ENCODE measurements around the gene KIFAP3. TPM values are rescaled to one million over a fixed set of nuclear protein-coding genes. Genes with fewer than 3 reads are reported as not detected.

KIFAP3 gene
- total and polyA plus RNA-seq, 2 of the 8 experiments (the other 6 are each of a cell fraction or from before 2014, with no cell fraction given): 1.3 to 3.2 TPM

DNA sequence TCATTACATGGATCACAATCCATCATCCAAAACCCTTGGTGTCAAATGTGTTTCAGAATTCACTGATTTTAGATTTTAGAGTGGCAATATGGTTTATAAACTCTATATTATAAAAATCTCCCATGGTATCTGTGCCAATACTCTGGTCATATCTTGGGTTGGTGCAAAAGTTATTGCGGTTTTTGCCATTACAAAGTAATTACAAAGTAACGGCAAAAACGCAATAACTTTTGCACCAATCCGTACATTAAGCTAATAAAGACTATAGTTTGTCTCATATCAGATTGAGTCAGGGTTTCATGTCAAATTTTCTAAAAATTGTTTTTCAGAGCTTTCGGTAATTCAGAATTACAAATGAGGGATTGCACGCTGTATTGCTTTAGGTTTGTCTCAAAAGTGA lies 47.9 kb upstream of the KIFAP3 start:
- no peak overlapping the region for H3K4me2 ChIP-seq (ENCODE audit: insufficient read depth in 1 of 2, low read depth in 2 of 2, low read length in 2 of 2)
- ChIA-PET CTCF (ENCODE audit: partially characterized antibody) (no interaction called here), POLR2A (ENCODE audit: partially characterized antibody) (no interaction called here)
- H3K4me3 ChIP-seq (ENCODE audit: extremely low read depth in 1 of 4, insufficient read depth in 2 of 4, low read depth in 3 of 4, low read length in 4 of 4): no peak overlapping the region
- H2BK120ac ChIP-seq (replicated peaks; ENCODE audit: low read depth, low read length): no peak overlapping the region
- no peak overlapping the region for H2AK5ac ChIP-seq (ENCODE audit: low read depth, low read length)
- no peaks in the 10 kb centered on the region for H3K36me3 ChIP-seq (ENCODE audit: control insufficient read depth in 2 of 4, insufficient read depth in 4 of 4, low read length in 3 of 4)
- H4K5ac ChIP-seq (ENCODE audit: insufficient read length, low read depth, low read length): no peak overlapping the region
- no peak overlapping the region for H3K56ac ChIP-seq (replicated peaks; ENCODE audit: insufficient read length, low read depth, low read length)
- H3K79me1 ChIP-seq (ENCODE audit: low read depth, low read length): no peaks in the 10 kb centered on the region
- H3K23me2 ChIP-seq (ENCODE audit: low read depth, low read length): no peaks in the 10 kb centered on the region
- no peaks in the 10 kb centered on the region for H3K79me2 ChIP-seq (ENCODE audit: control insufficient read depth in 1 of 2, insufficient read depth in 2 of 2, low read length in 2 of 2)
- no peak overlapping the region for H2BK15ac ChIP-seq (ENCODE audit: low read length)
- no peaks in the 10 kb centered on the region for H4K20me1 ChIP-seq (replicated peaks in 1 of 2; ENCODE audit: control insufficient read depth in 1 of 2, insufficient read depth in 2 of 2, low read length in 2 of 2)
- TF ChIP-seq TCF12 (IDR thresholded peaks at IDR 0.05; ENCODE audit: low read depth, low read length) (no peak), CBX8 (IDR thresholded peaks at IDR 0.05; ENCODE audit: borderline replicate concordance, low read depth, low read length) (no peak), RBBP5 (IDR thresholded peaks at IDR 0.05; ENCODE audit: borderline replicate concordance, low read depth, low read length) (no peak), ZNF274 (IDR thresholded peaks at IDR 0.05; ENCODE audit: borderline replicate concordance, extremely low read depth, low read length) (no peak), SIN3A (conservative IDR thresholded peaks at IDR 0.05 in 1 of 2, IDR thresholded peaks at IDR 0.05 in 1 of 2; ENCODE audit: low read depth in 1 of 2, low read length in 2 of 2) (no peak), GABPA (IDR thresholded peaks at IDR 0.05; ENCODE audit: borderline replicate concordance, insufficient read depth, low read length) (no peak), JUN (IDR thresholded peaks at IDR 0.05; ENCODE audit: low read depth, low read length) (no peak), SP1 (IDR thresholded peaks at IDR 0.05; ENCODE audit: low read depth, low read length) (no peak), POU5F1 (IDR thresholded peaks at IDR 0.05; ENCODE audit: low read depth, low read length) (no peak), POLR2AphosphoS5 (IDR thresholded peaks at IDR 0.05; ENCODE audit: low read depth, low read length) (no peak), YY1 (IDR thresholded peaks at IDR 0.05; ENCODE audit: low read depth, low read length) (no peak), SUZ12 (IDR thresholded peaks at IDR 0.05; ENCODE audit: low read length) (no peak), BACH1 (IDR thresholded peaks at IDR 0.05; ENCODE audit: low read length) (no peak), PHF8 (conservative IDR thresholded peaks at IDR 0.05; ENCODE audit: low read depth, low read length) (no peak)
- TF ChIP-seq, protein P1, sequence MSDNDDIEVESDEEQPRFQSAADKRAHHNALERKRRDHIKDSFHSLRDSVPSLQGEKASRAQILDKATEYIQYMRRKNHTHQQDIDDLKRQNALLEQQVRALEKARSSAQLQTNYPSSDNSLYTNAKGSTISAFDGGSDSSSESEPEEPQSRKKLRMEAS (IDR thresholded peaks at IDR 0.05): no peak
- no peak overlapping the region for H3K27ac ChIP-seq (ENCODE audit: low read depth, low read length)
- no peaks in the 10 kb centered on the region for H3K27me3 ChIP-seq (replicated peaks in 1 of 4; ENCODE audit: control insufficient read depth in 3 of 4, extremely low read depth in 1 of 4, insufficient read depth in 3 of 4, low read length in 3 of 4)
- no peaks in the 10 kb centered on the region for H3K9me3 ChIP-seq (ENCODE audit: insufficient read depth in 2 of 2, low read depth in 1 of 2, low read length in 1 of 2)
- no peak overlapping the region for H4K8ac ChIP-seq (ENCODE audit: extremely low read depth, insufficient read depth, low read length)
- H2BK12ac ChIP-seq (ENCODE audit: low read depth, low read length): no peak overlapping the region
- H2BK5ac ChIP-seq (ENCODE audit: low read depth, low read length): no peak overlapping the region
- no peak overlapping the region for H3K9ac ChIP-seq (replicated peaks in 1 of 4; ENCODE audit: extremely low read depth in 1 of 4, low read depth in 3 of 4, low read length in 3 of 4)
- 84% methylated on average over 6 of the region's 6 CpGs; no CpG with 5 or more reads in 1 of the 2 experiments for WGBS, 2 experiments (ENCODE audit: extremely low coverage in 1 of 2, insufficient coverage in 1 of 2, insufficient read length in 1 of 2, insufficient replicate concordance in 2 of 2, low coverage in 1 of 2, low lambda C conversion rate in 2 of 2, missing lambda C conversion rate in 1 of 2)
- H3K4me1 ChIP-seq (replicated peaks in 1 of 4; ENCODE audit: control insufficient read depth in 3 of 4, insufficient read depth in 4 of 4, low read length in 3 of 4): peaks cover 1 to 4% (median 3%) of the 10 kb centered on the region in 4 experiments; a peak in 6 of 7 replicates
- H4K91ac ChIP-seq (replicated peaks; ENCODE audit: insufficient read length, low read length): no peak overlapping the region
- no peak overlapping the region for H2BK20ac ChIP-seq (ENCODE audit: low read length)
- no peak overlapping the region for H3K4ac ChIP-seq (replicated peaks; ENCODE audit: insufficient read length, low read depth, low read length)
- FAIRE-seq (no peak), DNase-seq (ENCODE audit: low read depth in 1 of 2, low spot score in 2 of 2) (no peak)
- H2AFZ ChIP-seq (ENCODE audit: low read length): no peak overlapping the region
- no peak overlapping the region for H3K23ac ChIP-seq (ENCODE audit: insufficient read length)
- H3K14ac ChIP-seq (ENCODE audit: insufficient read length): no peak overlapping the region
- H3K18ac ChIP-seq (ENCODE audit: extremely low read depth, low read length): no peak overlapping the region

All from H1 (cell line).